Eye (tissue), 1 donor: ENCODE measurements around the gene IGDCC3.

Experiments
- DNase-seq: peaks from one replicate; pipeline ENCODE4 v3.0.0-alpha.2; 2015

The IGDCC3 gene

GRCh38 chr15:65386376-65386775, 8.6 kb upstream of the IGDCC3 start:
- DNase-seq, result no peak

GRCh38 chr15:65385870-65386258, 8.1 kb upstream of the IGDCC3 start:
- DNase-seq, result no peak

- DNase-seq, result peak; percentile 97
These were observed 7.4 kb upstream of the IGDCC3 start for GRCh38 chr15:65384895-65385869.

- no peak for DNase-seq
These were observed 6.7 kb upstream of the IGDCC3 start for GRCh38 chr15:65384505-65384894.

DNA sequence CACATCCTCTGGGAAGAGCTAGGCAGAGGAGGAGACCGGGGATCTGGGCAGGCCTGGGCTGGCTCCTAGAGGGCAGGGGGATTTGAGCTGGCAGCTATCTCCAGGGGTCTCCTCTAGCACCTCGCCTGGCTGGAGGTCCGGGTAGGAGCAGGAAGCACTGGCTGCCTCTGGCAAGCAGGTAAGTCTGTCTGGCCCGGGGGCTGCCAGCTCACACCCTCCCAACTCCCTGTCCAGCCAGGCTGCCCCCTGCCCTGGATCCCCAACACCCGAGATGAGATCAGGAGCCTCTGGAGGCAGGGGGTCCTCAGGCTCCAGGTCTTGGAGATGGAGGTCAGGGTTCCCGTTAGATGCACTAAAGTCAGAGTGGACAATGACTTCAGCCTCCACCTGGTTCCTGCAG, 6.2 kb upstream of the IGDCC3 start:
- DNase-seq, result no peak

GRCh38 chr15:65383456-65383855, 5.7 kb upstream of the IGDCC3 start:
- DNase-seq, result no peak

DNA sequence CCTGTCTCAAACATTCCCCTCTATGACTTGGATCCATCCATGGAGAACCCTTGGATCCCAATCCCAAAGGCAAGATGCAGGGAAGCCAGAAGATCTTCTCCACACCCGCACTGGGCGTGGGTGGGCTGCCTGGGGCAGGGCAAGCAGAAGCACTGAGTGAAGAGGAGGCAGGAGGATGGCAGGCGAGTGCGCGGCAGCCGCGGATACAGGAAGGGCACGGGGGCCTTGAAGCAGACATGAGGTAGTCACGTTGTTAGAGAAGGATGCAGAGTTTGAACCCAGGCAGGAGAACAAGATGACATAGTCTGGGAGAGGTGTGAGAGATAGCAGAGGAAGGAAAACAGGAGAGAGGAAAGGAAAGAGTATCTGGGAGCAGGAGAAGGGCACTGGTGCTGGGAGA, 5.1 kb upstream of the IGDCC3 start:
- DNase-seq, result no peak

DNA sequence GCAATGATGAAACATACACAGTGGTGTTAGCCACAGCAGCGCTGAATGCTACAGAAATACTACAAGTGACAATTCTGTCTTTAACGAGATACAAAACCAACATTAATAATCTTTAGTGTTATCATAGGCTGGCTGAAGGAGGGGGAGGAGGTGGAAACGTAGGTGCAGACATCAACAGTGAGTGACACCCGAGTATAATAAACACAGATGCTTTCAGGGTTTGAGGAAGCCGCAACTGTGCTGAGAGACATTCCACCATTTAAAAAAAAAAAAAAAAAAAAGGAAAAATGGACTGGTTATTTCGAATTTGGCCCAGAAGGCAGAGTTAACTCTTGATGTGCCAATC, 4.3 kb upstream of the IGDCC3 start:
- DNase-seq, result no peak

DNA sequence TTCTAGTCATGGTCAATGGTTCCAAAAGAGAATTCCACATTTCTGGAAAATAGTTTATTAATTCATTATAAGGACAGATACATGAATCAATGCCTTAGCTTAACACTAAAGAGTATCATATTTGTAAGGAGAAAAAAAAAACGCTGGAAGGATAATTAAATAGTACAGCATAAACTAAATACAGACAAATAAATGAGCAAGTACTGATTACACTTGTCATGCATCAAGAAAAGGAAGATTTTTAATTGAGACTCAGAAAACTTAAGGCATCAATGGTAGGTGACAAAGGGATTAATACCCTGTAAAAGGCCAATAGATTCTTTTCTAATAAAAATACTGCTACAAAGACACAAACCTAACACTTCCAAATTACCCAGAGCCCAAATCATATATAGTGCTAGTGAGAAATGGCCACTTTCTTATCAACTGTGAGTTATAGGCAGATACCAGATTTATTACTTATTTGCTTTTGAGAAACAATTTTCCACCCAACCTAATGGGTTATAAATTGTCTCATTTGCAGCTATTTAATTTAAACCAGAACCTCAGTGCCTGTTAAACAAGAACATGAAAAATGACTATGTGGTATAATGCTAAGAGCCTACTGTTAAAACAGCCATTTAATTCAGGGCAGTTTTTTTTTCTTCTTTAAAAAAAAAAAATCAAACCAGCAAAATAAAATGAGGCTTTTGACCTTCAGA, 3.8 kb upstream of the IGDCC3 start:
- DNase-seq, result no peak

GRCh38 chr15:65379986-65380385, 2.2 kb upstream of the IGDCC3 start:
- no peak for DNase-seq

DNA sequence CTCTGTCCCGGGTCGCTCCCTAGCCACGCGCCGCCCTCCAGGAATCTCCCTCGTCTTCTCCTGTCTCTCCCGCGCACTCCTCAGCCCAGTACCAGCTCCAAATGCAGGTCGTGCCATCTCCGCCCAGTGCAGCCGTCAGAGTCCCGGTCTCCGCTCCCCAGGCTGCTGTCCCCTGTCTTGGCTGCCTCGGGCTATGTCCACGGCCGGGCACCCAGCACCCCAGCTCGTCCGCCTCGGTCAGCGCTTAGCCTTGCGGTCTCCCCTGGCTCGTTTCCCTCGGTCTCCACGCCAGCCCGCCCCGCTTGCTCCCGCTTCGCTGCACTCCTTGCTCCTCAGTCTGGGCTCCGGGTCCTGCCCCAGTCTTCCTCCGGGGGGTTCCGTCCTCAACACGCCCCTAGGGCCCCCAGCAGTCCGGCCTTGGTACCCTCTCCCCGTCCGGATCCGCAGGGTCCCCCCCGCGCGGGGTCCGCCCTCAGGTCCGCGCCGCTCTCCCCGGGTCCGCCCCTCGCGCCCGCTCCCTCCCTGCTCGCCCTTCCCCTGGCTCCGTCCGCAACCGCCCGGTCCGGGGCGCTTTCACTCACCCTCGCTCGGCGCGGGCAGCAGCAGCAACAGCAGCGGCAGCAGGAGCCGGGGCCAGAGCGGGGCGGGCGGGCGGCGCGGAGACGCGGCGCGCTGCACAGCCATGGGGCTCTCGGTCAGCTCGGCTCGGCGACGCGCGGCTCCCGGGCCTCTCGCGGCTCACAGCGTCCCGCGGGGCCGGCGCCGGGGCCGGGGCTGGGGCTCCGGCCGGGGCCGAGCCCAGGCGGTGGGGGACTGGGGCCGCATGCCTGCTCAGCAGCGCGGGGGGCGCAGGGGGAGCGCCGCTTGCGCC, 462 bp downstream of the IGDCC3 start:
- DNase-seq, result peak; percentile 81

GRCh38 chr15:65376767-65377104, 1.1 kb downstream of the IGDCC3 start:
- DNase-seq, result no peak

- DNase-seq, result peak; percentile 45
These were observed 1.8 kb downstream of the IGDCC3 start for GRCh38 chr15:65375871-65376607.

DNA sequence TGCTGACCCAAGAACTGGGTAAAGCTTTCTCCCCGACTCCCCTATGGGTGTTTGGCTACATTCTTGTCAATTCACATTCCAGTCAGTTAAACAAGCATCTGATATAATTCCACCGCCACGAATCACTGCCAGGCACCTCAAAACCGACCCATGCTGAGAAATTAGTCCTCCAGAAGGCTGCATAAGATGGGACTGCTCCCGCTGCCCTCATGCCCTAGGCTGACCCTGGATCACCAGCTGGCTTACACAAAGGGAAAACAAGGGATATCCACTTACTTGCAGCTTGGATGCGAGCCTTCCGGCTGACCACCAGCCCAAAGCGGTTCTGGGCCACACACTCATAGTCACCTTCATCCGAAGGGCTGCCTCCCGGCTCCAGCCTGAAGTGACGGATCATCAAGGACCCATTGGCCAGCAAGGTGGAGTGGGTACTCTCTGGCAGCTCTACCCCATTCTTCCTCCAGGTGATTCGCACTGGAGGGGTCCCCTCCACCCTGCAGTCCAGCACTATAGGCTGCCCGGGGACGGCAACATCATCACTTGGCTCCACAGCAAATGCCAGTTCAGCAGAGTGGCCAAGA, 2.9 kb downstream of the IGDCC3 start:
- peak; percentile 44 for DNase-seq

GRCh38 chr15:65374334-65374733, 3.5 kb downstream of the IGDCC3 start:
- DNase-seq, result no peak

- DNase-seq, result peak; percentile 50
These were observed 4.6 kb downstream of the IGDCC3 start for GRCh38 chr15:65373163-65373651.

- DNase-seq, result peak; percentile 74
These were observed 5.1 kb downstream of the IGDCC3 start for GRCh38 chr15:65372787-65373067.

- DNase-seq, result no peak
These were observed 5.6 kb downstream of the IGDCC3 start for GRCh38 chr15:65371976-65372786.

DNA sequence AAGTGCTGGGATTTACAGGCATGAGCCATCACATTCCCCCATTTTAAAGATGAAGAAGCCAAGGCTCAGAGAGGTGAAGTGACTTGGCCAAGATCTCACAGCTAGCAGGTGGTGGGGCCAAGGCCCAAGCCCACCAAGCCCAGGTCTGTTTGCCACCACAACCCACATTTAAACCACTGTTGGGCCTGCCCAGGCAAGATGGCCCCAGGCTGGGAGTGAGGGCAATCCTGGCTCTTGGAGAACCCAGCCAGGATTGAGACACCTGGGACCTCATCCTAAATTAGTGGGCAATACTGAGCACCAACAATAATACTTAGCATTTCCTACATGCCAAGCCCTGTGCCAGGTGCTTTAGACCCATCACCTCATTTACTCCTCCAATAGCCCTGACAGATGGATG, 6.9 kb downstream of the IGDCC3 start:
- DNase-seq, result no peak

- no peak for DNase-seq
These were observed 8.2 kb downstream of the IGDCC3 start for GRCh38 chr15:65369651-65370050.

DNA sequence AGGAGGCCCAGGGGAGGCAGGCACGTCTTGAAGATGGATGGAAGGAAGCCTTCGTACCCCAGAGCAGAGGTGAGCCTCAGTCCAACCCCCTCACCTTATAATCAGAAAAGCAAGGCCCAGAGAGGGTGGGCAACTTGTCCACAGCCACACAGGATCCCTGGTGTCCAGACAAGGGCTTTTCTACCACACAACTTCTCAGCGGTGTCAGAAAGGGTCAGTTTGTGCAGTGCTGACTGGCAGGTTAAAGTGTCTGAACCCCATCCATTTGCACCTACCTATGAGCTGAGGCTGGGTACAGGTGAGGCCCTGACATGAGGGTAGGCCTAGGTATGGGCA, 8.6 kb downstream of the IGDCC3 start:
- DNase-seq, result no peak
